PC-9 (cell line): ENCODE measurements around the gene MYO1E. TPM values are rescaled to one million over a fixed set of nuclear protein-coding genes. Genes with fewer than 3 reads are reported as not detected.

Experiments used
- BruUV-seq: library from RNA; stranded (reverse); fragments of 400-500 nt; replicated peaks from 2 replicates; lab custom pipeline; 2021; lab: Mats Ljungman, UMichigan
- CTCF ChIA-PET: fragments of 300-600 bp; sonication (Branson Sonifier 250); formaldehyde crosslinking; loops from one replicate; lab custom pipeline; 2022; ENCODE audit warnings: antibody characterized with exemption; lab: Charles Lee
- POLR2A ChIA-PET: fragments of 300-600 bp; sonication (Branson Sonifier 250); formaldehyde crosslinking; loops from one replicate; lab custom pipeline; 2022; ENCODE audit warnings: antibody characterized with exemption; ENCODE audit not compliant: unreplicated experiment; lab: Charles Lee
- DNase-seq, 2 experiments: peaks; one replicate each; pipeline versions ENCODE4 v3.0.0 to v3.0.0-alpha.2; 2015 to 2022; ENCODE audit warnings: mixed read lengths in 1 of 2
- H2AFZ ChIP-seq: fragments of 200-600 bp; sonication (generic); 2 replicates; pipeline ENCODE4 v1.8.1; 2017; ENCODE audit warnings: antibody characterized with exemption
- H3F3A ChIP-seq: fragments of 200-600 bp; sonication (generic); 2 replicates; pipeline ENCODE4 v1.8.1; 2017; ENCODE audit warnings: antibody characterized with exemption, mild to moderate bottlenecking, low read depth; ENCODE audit not compliant: insufficient read depth
- H3K27ac ChIP-seq: fragments of 200-600 bp; sonication (generic); 2 replicates; pipeline ENCODE4 v1.6.1; 2016; ENCODE audit warnings: mixed run types
- H3K27me3 ChIP-seq: fragments of 200-600 bp; sonication (generic); 2 replicates; pipeline ENCODE4 v1.6.1; 2016; ENCODE audit warnings: low read depth, mixed run types; ENCODE audit not compliant: insufficient read depth
- H3K36me3 ChIP-seq: fragments of 200-600 bp; sonication (generic); 2 replicates; pipeline ENCODE4 v1.6.1; 2016; ENCODE audit warnings: low read depth, mixed run types
- H3K4me1 ChIP-seq: fragments of 200-600 bp; sonication (generic); replicated peaks from 2 replicates; pipeline ENCODE4 v1.6.1; 2016; ENCODE audit warnings: mixed run types; ENCODE audit not compliant: insufficient read depth
- H3K4me2 ChIP-seq: fragments of 200-600 bp; sonication (generic); 2 replicates; pipeline ENCODE4 v1.6.1; 2017; ENCODE audit warnings: mixed run types
- H3K4me3 ChIP-seq: fragments of 200-600 bp; sonication (generic); 2 replicates; pipeline ENCODE4 v1.6.1; 2016; ENCODE audit warnings: mixed run types
- H3K79me2 ChIP-seq: fragments of 200-600 bp; sonication (generic); 2 replicates; pipeline ENCODE4 v1.6.1; 2017; ENCODE audit warnings: low read depth, mixed run types
- H3K9me2 ChIP-seq: fragments of 200-600 bp; sonication (generic); 2 replicates; pipeline ENCODE4 v1.8.1; 2017; ENCODE audit warnings: mild to moderate bottlenecking; ENCODE audit not compliant: insufficient read depth
- H3K9me3 ChIP-seq: fragments of 200-600 bp; sonication (generic); 2 replicates; pipeline ENCODE4 v1.8.1; 2016; ENCODE audit warnings: low read depth; ENCODE audit not compliant: insufficient read depth
- H4K20me1 ChIP-seq: fragments of 200-600 bp; sonication (generic); 2 replicates; pipeline ENCODE4 v1.8.1; 2017; ENCODE audit not compliant: insufficient read depth
- EZH2 ChIP-seq: fragments of 200-600 bp; sonication (generic); IDR thresholded peaks from 2 replicates; pipeline ENCODE4 v1.8.0; 2017; ENCODE audit warnings: antibody characterized with exemption, low read depth
- intact Hi-C: fragments of 100-400 bp; cut with micrococcal nuclease; formaldehyde crosslinking; loops from one replicate; pipeline ENCODE4 v1.10.0; 2022; ENCODE audit not compliant: unreplicated experiment
- total RNA-seq: library from RNA; stranded (reverse); gene quantifications from 2 replicates; pipeline ENCODE4 v1.2.3, GENCODE V29; 2021
- TF ChIP-seq, protein P1 (sequence below): fragments of 200-600 bp; sonication (generic); conservative IDR thresholded peaks from 2 replicates; pipeline ENCODE4 v1.6.1; 2017; ENCODE audit warnings: mixed run types, antibody characterized with exemption, mild to moderate bottlenecking, moderate library complexity

The MYO1E gene
- total RNA-seq, 1 experiment from 2014 or later: 156 TPM

- BruUV-seq: no TSS peak
- peaks cover 26% of the 10 kb centered on the region for H3K4me1 ChIP-seq
- no peak overlapping the region for H3K4me2 ChIP-seq
- no peaks in the 10 kb centered on the region for H3K9me3 ChIP-seq
- no peak overlapping the region for H2AFZ ChIP-seq
- no peak overlapping the region for H3K4me3 ChIP-seq
- no peaks in the 10 kb centered on the region for H3K9me2 ChIP-seq
- no peaks in the 10 kb centered on the region for H4K20me1 ChIP-seq
- intact Hi-C loops: no loop called here
- no peaks in the 10 kb centered on the region for H3K27me3 ChIP-seq
- POLR2A ChIA-PET: no interaction called here
- DNase-seq: no peak
- peaks cover 28% of the 10 kb centered on the region for H3K36me3 ChIP-seq
- H3K79me2 ChIP-seq: no peaks in the 10 kb centered on the region
- no peak overlapping the region for H3K27ac ChIP-seq
- TF ChIP-seq, protein P1, sequence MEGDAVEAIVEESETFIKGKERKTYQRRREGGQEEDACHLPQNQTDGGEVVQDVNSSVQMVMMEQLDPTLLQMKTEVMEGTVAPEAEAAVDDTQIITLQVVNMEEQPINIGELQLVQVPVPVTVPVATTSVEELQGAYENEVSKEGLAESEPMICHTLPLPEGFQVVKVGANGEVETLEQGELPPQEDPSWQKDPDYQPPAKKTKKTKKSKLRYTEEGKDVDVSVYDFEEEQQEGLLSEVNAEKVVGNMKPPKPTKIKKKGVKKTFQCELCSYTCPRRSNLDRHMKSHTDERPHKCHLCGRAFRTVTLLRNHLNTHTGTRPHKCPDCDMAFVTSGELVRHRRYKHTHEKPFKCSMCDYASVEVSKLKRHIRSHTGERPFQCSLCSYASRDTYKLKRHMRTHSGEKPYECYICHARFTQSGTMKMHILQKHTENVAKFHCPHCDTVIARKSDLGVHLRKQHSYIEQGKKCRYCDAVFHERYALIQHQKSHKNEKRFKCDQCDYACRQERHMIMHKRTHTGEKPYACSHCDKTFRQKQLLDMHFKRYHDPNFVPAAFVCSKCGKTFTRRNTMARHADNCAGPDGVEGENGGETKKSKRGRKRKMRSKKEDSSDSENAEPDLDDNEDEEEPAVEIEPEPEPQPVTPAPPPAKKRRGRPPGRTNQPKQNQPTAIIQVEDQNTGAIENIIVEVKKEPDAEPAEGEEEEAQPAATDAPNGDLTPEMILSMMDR: no peak
- TF ChIP-seq EZH2: no peak
- CTCF ChIA-PET: no interaction called here
- H3F3A ChIP-seq: peaks cover 25% of the 10 kb centered on the region
These were observed 175.2 kb downstream of the MYO1E start for GRCh38 chr15:59197454-59197853.

DNA sequence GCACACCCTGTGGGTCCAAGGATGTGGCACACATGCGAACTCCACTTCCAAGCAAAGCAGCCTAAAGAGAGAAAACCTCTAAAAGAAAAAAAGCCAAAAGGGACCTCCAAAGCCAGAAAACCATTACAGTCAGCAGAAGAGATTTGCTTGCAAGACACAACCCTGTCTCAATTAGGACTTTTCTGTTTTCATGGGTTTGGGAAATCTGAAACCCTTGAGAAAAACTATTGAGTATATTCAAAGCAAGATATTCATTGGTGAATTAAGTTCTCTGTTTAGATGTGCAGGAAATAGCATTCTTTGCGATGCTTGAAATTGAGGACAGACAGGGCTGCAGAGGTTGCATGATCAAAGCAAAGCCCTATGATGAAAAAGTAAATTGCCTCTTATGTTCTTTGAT is 176.3 kb downstream of the MYO1E start:
- ChIA-PET POLR2A (no interaction called here), CTCF (no interaction called here)
- Histone ChIP-seq H3K36me3 (peaks cover 22% of the 10 kb centered on the region), H3K4me2 (no peak overlapping the region), H3K9me3 (no peaks in the 10 kb centered on the region), H4K20me1 (no peaks in the 10 kb centered on the region), H3K79me2 (no peaks in the 10 kb centered on the region), H3K9me2 (no peaks in the 10 kb centered on the region), H3K27me3 (no peaks in the 10 kb centered on the region), H3K4me1 (peaks cover 33% of the 10 kb centered on the region), H3K27ac (no peak overlapping the region; the same call in 1 of the 2 replicates), H3F3A (peaks cover 33% of the 10 kb centered on the region), H2AFZ (no peak overlapping the region), H3K4me3 (no peak overlapping the region)
- TF ChIP-seq EZH2: no peak
- TF ChIP-seq, protein P1: no peak
- BruUV-seq: no TSS peak
- DNase-seq: no peak
- intact Hi-C loops: no loop called here

GRCh38 chr15:59194639-59195325 is 177.9 kb downstream of the MYO1E start:
- DNase-seq: no peak
- no peaks in the 10 kb centered on the region for H3K9me3 ChIP-seq
- peaks cover 8% of the 10 kb centered on the region; the same call in 1 of the 2 replicates for H3K79me2 ChIP-seq
- POLR2A ChIA-PET: no interaction called here
- H3K36me3 ChIP-seq: peaks cover 27% of the 10 kb centered on the region
- CTCF ChIA-PET: no interaction called here
- H3K4me2 ChIP-seq: no peak overlapping the region
- H3K4me1 ChIP-seq: peaks cover 34% of the 10 kb centered on the region
- no peak overlapping the region for H3K4me3 ChIP-seq
- no peak overlapping the region for H3K27ac ChIP-seq
- BruUV-seq: no TSS peak
- peaks cover 36% of the 10 kb centered on the region for H3F3A ChIP-seq
- no peaks in the 10 kb centered on the region for H3K27me3 ChIP-seq
- intact Hi-C loops: no loop called here
- no peaks in the 10 kb centered on the region for H4K20me1 ChIP-seq
- no peak for TF ChIP-seq EZH2
- TF ChIP-seq, protein P1: no peak
- no peak overlapping the region for H2AFZ ChIP-seq
- H3K9me2 ChIP-seq: no peaks in the 10 kb centered on the region
